Psoas muscle (tissue), 8 donors: ENCODE results near the gene LRRC32. TPM values are rescaled to one million over a fixed set of nuclear protein-coding genes. Genes with fewer than 3 reads are reported as not detected.

ENCODE experiments used
- ATAC-seq, 4 donors: fragments of 200-7000 bp; cut with Tn5 transposase; one replicate each; pipeline ENCODE4 v1.9.1; 2020; ENCODE audit warnings: moderate library complexity in 3 of 4, mild to moderate bottlenecking in 2 of 4
- DNase-seq, 2 donors: peaks; one replicate each; pipeline ENCODE4 v3.0.0-alpha.2; 2020
- H3K27ac ChIP-seq: fragments of 200-600 bp; one replicate; pipeline ENCODE4 v1.8.0; 2022
- H3K27me3 ChIP-seq, 3 donors: fragments of 200-600 bp in 1 of 3; one replicate each; pipeline versions ENCODE4 v1.6.1 to v1.8.0; 2013 to 2022; ENCODE audit warnings: low read length in 2 of 3, mild to moderate bottlenecking in 2 of 3, moderate library complexity in 1 of 3; ENCODE audit not compliant: insufficient read depth in 3 of 3
- H3K36me3 ChIP-seq, 2 donors: fragments of 200-600 bp in 1 of 2; one replicate each; pipeline versions ENCODE4 v1.6.1 to v1.8.0; 2013 to 2022; ENCODE audit warnings: low read depth in 1 of 2, mild to moderate bottlenecking in 1 of 2, moderate library complexity in 1 of 2; ENCODE audit not compliant: insufficient read depth in 1 of 2
- H3K4me1 ChIP-seq: fragments of 200-600 bp; one replicate; pipeline ENCODE4 v1.8.0; 2022
- H3K4me3 ChIP-seq: fragments of 200-600 bp; one replicate; pipeline ENCODE4 v1.8.0; 2022; ENCODE audit warnings: mild to moderate bottlenecking
- H3K9me3 ChIP-seq: fragments of 200-600 bp; one replicate; pipeline ENCODE4 v1.8.0; 2022
- CTCF ChIP-seq: fragments of 200-600 bp; IDR thresholded peaks from one replicate; pipeline ENCODE4 v1.8.0; 2022; ENCODE audit warnings: antibody characterized with exemption
- WGBS, 3 donors: extraction: QIAGEN DNeasy Blood & Tissue Kit; methylation state at CpG; one replicate each; pipeline versions ENCODE4 v1.1.6 to v1.1.7; 2013; 5-methylcytosine and 5-hydroxymethylcytosine counted together
- intact Hi-C, 2 donors: fragments of 100-400 bp; cut with DNase I; formaldehyde crosslinking; loops; one replicate each; pipeline versions ENCODE4 v1.11.0 to v1.14.2; 2022
- polyA plus RNA-seq, 3 donors: library from polyadenylated mRNA; stranded (reverse); fragments of 200-250 nt; gene quantifications; one replicate each; pipeline ENCODE4 v1.2.3, GENCODE V29; 2013
- total RNA-seq, 4 donors: library from RNA; stranded (reverse); fragmentation: NEBNext Ultra II Directional in 2 of 4; extraction: Animal tissue kit (Norgen Biotek cat#: 25700) in 2 of 4; gene quantifications; one replicate each; pipeline versions ENCODE4 v1.2.1 to v1.2.4, GENCODE V29; 2021 to 2023
- donor health status: healthy with polysubstance abuse.
- donor health status: DM: no; HTN: no; CAD: no; lungs with moderate emphysema.
- donor health status: Bipolar disorder and iron deficiency.
- donor health status: healthy.
- donor health status: DM: yes; HTN: yes; CAD: no.
- donor health status: DM: no; HTN: no; CAD: no.
- donor health status: DM: no; HTN: no; CAD: no.
- donor health status: DM: yes; HTN: yes; CAD: no.

LRRC32 gene
- total and polyA plus RNA-seq, 7 donors = 14.7 to 32.9 (median 16.7) TPM

GRCh38 chr11:76626921-76627401 is 43.6 kb downstream of the LRRC32 start:
- intact Hi-C loops = no loop called here
- ATAC-seq = no peak
- H3K9me3 ChIP-seq = no peaks in the 10 kb centered on the region
- H3K4me1 ChIP-seq = no peaks in the 10 kb centered on the region
- no peaks in the 10 kb centered on the region for H3K27me3 ChIP-seq
- H3K27ac ChIP-seq = no peak overlapping the region
- TF ChIP-seq CTCF = no peak
- DNase-seq = no peak
- no peaks in the 10 kb centered on the region for H3K36me3 ChIP-seq
- H3K4me3 ChIP-seq = no peak overlapping the region
- 73 to 78% (median 74%) methylated on average over 6 of the region's 6 CpGs for WGBS, 3 donors

- Histone ChIP-seq H3K4me3 (no peak overlapping the region), H3K9me3 (no peaks in the 10 kb centered on the region), H3K27me3 (no peaks in the 10 kb centered on the region), H3K27ac (no peak overlapping the region), H3K4me1 (no peaks in the 10 kb centered on the region), H3K36me3 (no peaks in the 10 kb centered on the region)
- TF ChIP-seq CTCF = no peak
- ATAC-seq (no peak), DNase-seq (no peak)
- intact Hi-C loops = no loop called here
- WGBS, 3 donors = 87 to 92% (median 90%) methylated on average over 3 of the region's 3 CpGs
Observed at GRCh38 chr11:76626266-76626665, 44.3 kb downstream of the LRRC32 start.

GRCh38 chr11:76625472-76626186 is 44.9 kb downstream of the LRRC32 start:
- no peaks in the 10 kb centered on the region for H3K36me3 ChIP-seq
- DNase-seq = no peak
- intact Hi-C loops = no loop called here
- no peaks in the 10 kb centered on the region for H3K9me3 ChIP-seq
- TF ChIP-seq CTCF = no peak
- no peak for ATAC-seq
- no peak overlapping the region for H3K27ac ChIP-seq
- WGBS, 3 donors = 98 to 100% (median 100%) methylated on average over 1 of the region's 1 CpG
- H3K4me1 ChIP-seq = no peaks in the 10 kb centered on the region
- H3K27me3 ChIP-seq = no peaks in the 10 kb centered on the region
- H3K4me3 ChIP-seq = no peak overlapping the region

GRCh38 chr11:76624500-76625379 is 45.8 kb downstream of the LRRC32 start:
- DNase-seq = no peak
- 90 to 92% (median 91%) methylated on average over 15 of the region's 15 CpGs for WGBS, 3 donors
- H3K4me1 ChIP-seq = no peaks in the 10 kb centered on the region

More at GRCh38 chr11:76624500-76625379, 45.8 kb downstream of the LRRC32 start:
- Histone ChIP-seq H3K9me3 (no peaks in the 10 kb centered on the region), H3K27ac (no peak overlapping the region), H3K4me3 (no peak overlapping the region), H3K36me3 (no peaks in the 10 kb centered on the region), H3K27me3 (no peaks in the 10 kb centered on the region)
- intact Hi-C loops = no loop called here
- TF ChIP-seq CTCF = no peak
- no peak for ATAC-seq
